GM13977 (cell line): ENCODE results near the gene SLC36A4.

Source experiments
- DNase-seq: peaks from one replicate; pipeline ENCODE4 v3.0.0; 2012; ENCODE audit warnings: low spot score
- in situ Hi-C: fragments of 300-500 bp; cut with MboI; formaldehyde crosslinking; loops from one replicate; pipeline ENCODE4 v1.12.0; 2022; ENCODE audit warnings: low sequenced_read_pairs, low pct_unique_long_range_greater_than_20kb, mixed read lengths, inconsistent platforms; ENCODE audit not compliant: unreplicated experiment
- TF ChIP-seq, protein P1 (sequence below): IDR thresholded peaks from 2 replicates; pipeline ENCODE4 v1.5.1; 2012; ENCODE audit warnings: mild to moderate bottlenecking, control low read depth; ENCODE audit not compliant: insufficient read depth; ENCODE audit errors: extremely low read depth, missing control alignments

The SLC36A4 gene

DNA sequence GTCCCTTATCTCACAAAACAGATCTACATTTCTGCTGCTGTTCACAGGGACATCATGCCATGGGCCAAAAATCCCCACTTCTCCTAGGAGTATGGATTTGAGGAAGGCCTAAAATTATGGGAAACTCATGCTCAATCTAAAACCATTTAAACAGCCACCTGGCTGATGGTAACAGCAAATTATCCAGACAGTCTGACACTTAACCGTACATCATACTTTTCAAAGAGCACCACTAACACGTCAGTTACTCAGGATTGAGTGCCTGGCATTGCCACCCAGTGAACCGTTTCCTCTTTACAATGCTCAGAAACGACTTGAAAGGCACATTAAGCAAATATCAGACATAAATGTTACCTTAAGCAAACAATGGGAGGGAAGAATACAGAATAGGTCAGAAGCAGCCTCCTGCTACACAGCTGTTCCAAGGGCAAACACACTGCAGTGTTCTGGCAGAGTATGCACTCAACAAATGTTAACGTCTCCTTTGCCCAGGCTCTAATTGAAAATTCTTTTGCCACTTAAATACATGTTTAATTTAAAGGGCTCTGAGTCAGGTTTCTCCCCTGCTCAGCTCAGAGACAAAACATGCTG lies 18.8 kb upstream of the SLC36A4 start:
- in situ Hi-C loops, result loop anchor here (25.0 kb wide), 1 partner anchor 279 kb away; no protein-coding TSS in a partner anchor
- TF ChIP-seq, protein P1, sequence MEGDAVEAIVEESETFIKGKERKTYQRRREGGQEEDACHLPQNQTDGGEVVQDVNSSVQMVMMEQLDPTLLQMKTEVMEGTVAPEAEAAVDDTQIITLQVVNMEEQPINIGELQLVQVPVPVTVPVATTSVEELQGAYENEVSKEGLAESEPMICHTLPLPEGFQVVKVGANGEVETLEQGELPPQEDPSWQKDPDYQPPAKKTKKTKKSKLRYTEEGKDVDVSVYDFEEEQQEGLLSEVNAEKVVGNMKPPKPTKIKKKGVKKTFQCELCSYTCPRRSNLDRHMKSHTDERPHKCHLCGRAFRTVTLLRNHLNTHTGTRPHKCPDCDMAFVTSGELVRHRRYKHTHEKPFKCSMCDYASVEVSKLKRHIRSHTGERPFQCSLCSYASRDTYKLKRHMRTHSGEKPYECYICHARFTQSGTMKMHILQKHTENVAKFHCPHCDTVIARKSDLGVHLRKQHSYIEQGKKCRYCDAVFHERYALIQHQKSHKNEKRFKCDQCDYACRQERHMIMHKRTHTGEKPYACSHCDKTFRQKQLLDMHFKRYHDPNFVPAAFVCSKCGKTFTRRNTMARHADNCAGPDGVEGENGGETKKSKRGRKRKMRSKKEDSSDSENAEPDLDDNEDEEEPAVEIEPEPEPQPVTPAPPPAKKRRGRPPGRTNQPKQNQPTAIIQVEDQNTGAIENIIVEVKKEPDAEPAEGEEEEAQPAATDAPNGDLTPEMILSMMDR, result no peak
- DNase-seq, result no peak

DNA sequence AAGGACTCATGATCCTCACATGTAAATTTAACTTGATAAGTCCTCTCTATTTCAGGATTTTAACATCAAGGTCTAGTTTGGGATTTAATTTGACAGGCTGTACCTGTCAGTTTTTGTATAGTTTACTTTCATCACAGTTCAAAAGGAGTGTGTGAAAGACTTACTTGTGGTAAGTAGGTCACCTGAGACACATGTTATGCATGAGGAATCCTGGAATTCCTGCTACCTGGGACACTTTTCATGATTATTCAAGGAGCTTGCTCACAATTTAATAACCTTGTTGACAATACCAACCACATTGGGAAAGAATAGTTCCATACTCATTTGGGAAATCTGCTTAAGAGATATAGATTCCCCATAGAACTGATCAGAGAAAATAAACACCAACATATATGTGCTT lies 15.8 kb upstream of the SLC36A4 start:
- in situ Hi-C loops, result loop anchor here (25.0 kb wide), 1 partner anchor 276 kb away; no protein-coding TSS in a partner anchor
- TF ChIP-seq, protein P1, result no peak
- no peak for DNase-seq

DNA sequence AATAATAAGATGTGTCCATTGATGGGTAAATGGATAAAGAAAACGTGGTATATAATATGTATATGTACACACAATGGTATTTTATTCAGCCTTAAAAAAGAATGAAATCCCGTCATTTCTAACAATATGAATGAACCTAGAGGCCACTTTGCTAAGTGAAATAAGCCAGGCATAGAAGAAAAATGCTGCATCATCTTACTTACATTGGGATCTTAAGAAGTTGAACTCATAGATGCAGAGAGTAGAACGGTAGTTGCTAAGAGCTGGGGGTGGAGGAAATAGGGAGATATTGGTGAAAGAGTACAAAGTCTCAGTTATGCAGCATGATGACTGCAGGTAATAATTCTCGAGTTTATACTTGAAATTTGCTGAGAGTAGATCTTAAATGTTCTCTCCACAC lies 14.3 kb upstream of the SLC36A4 start:
- in situ Hi-C loops, result loop anchor here (25.0 kb wide), 1 partner anchor 275 kb away; no protein-coding TSS in a partner anchor
- no peak for DNase-seq
- TF ChIP-seq, protein P1, result no peak

DNA sequence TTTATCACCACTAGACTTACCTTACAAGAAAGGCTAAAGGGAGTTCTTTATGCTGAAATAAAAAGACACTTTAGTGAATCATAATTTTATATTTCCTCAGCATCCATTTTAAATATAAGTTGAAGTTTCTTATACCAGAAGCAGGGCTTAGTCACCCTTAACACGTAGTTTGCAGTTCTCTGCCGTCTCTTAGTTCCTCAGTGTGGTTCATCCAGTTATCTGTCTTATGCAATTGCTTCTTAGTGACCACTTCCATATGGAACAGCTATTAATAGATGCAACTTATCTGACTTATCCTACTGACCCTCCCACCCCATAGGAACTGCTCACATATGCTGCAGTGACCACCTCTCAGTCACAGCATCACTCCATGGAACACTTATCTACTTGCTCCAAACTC lies 11.7 kb upstream of the SLC36A4 start:
- no peak for DNase-seq
- TF ChIP-seq, protein P1, result no peak
- in situ Hi-C loops, result loop anchor here (25.0 kb wide), 1 partner anchor 272 kb away; no protein-coding TSS in a partner anchor

DNA sequence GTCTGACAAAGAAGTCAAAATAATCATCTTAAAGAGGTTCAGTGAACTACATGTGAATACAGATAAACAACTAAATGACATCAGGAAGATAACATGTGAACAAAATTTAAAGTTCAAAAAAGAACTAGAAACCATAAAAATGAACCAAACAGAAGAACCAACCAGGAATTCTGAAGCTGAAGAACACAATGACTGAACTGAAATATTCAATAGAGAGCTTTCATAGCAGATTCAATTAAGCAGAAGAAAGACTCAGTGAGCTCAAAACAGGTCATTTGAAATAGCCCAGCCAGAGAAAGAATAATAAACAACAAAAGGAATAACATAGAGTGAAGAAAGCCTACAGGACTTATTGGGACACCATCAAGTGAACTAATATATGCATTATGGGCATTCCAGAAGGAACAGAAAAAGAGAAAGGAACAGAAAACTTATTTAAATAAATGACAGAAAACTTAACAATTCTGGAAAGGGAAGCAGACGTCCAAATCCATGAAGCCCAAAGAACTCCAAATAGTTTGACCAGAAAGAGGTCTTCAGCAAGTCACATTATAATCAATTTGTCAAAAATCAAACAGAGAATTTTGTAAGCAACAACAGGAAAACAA lies 11.0 kb upstream of the SLC36A4 start:
- TF ChIP-seq, protein P1, result no peak
- DNase-seq, result no peak
- in situ Hi-C loops, result loop anchor here (25.0 kb wide), 1 partner anchor 271 kb away; no protein-coding TSS in a partner anchor

DNA sequence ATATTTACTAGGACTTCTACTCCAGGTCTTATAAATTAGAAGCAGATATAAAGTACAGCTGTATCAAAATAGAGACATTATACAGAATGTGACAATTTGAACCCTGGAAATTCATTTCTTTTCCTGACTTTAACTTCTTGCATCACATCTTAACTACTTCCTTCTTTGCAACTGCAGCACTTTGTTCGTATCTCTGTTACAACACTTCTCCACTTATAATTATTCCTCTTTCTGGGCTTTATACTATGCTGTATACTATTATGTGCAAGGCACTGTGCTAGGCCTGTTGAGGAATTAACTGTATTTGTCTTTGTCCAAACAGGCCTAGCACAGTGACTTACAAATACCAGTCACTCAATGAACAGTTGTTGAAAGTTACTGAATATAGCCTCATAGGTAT lies 1.8 kb upstream of the SLC36A4 start:
- in situ Hi-C loops, result loop anchor here (25.0 kb wide), 1 partner anchor 262 kb away; no protein-coding TSS in a partner anchor
- TF ChIP-seq, protein P1, result no peak
- DNase-seq, result no peak
